GM21390 (cell line): ENCODE measurements around the gene ABCG5.

Experiments used
- ATAC-seq: cut with Tn5 transposase; IDR thresholded peaks from one replicate; pipeline ENCODE4 v1.9.1; 2021; ENCODE audit not compliant: unreplicated experiment

The ABCG5 gene

GRCh38 chr2:43810888-43811287 is 27.8 kb downstream of the ABCG5 start:
- ATAC-seq: no peak

GRCh38 chr2:43810452-43810851 is 28.2 kb downstream of the ABCG5 start:
- no peak for ATAC-seq

- ATAC-seq: no peak
Observed at GRCh38 chr2:43806719-43807031, 32.0 kb downstream of the ABCG5 start.

- ATAC-seq: no peak
Observed at GRCh38 chr2:43803113-43803512, 35.5 kb downstream of the ABCG5 start.

GRCh38 chr2:43802135-43802534 is 36.5 kb downstream of the ABCG5 start:
- no peak for ATAC-seq

GRCh38 chr2:43800894-43801293 is 37.7 kb downstream of the ABCG5 start:
- no peak for ATAC-seq

- no peak for ATAC-seq
Observed at GRCh38 chr2:43798300-43798699, 40.3 kb downstream of the ABCG5 start.

- ATAC-seq: no peak
Observed at GRCh38 chr2:43796206-43796605, 42.4 kb downstream of the ABCG5 start.

GRCh38 chr2:43794956-43795355 is 43.7 kb downstream of the ABCG5 start:
- no peak for ATAC-seq

- no peak for ATAC-seq
Observed at GRCh38 chr2:43792653-43793052, 46.0 kb downstream of the ABCG5 start.

- ATAC-seq: no peak
Observed at GRCh38 chr2:43791035-43791765, 47.4 kb downstream of the ABCG5 start.

- no peak for ATAC-seq
Observed at GRCh38 chr2:43790147-43790546, 48.5 kb downstream of the ABCG5 start.

- ATAC-seq: no peak
Observed at GRCh38 chr2:43788646-43789045, 50.0 kb downstream of the ABCG5 start.

- ATAC-seq: no peak
Observed at GRCh38 chr2:43787895-43788294, 50.7 kb downstream of the ABCG5 start.

GRCh38 chr2:43778233-43778632 is 60.4 kb downstream of the ABCG5 start:
- no peak for ATAC-seq

GRCh38 chr2:43777306-43777926 is 61.2 kb downstream of the ABCG5 start:
- no peak for ATAC-seq

- no peak for ATAC-seq
Observed at GRCh38 chr2:43776324-43776723, 62.3 kb downstream of the ABCG5 start.

GRCh38 chr2:43774617-43775016 is 64.0 kb downstream of the ABCG5 start:
- no peak for ATAC-seq

GRCh38 chr2:43773876-43774613 is 64.6 kb downstream of the ABCG5 start, which contains the start of gene DYNC2LI1:
Gene DYNC2LI1 (plus strand): TSS chr2:43774039. CDS start chr2:43774139, 100 bp downstream.
- peak; percentile 99 for ATAC-seq

- no peak for ATAC-seq
Observed at GRCh38 chr2:43766006-43766405, 72.6 kb downstream of the ABCG5 start.

GRCh38 chr2:43764086-43764705 is 74.4 kb downstream of the ABCG5 start:
- no peak for ATAC-seq

GRCh38 chr2:43763091-43763490 is 75.5 kb downstream of the ABCG5 start:
- ATAC-seq: no peak
